CD4-positive, alpha-beta T cell (primary cell): ENCODE data around the gene SETD3. TPM values are rescaled to one million over a fixed set of nuclear protein-coding genes. Genes with fewer than 3 reads are reported as not detected.

Source experiments
- ATAC-seq: fragments of 200-7000 bp; cut with Tn5 transposase; one replicate; pipeline ENCODE4 v1.10.0; 2022; ENCODE audit warnings: mild to moderate bottlenecking; ENCODE audit not compliant: poor library complexity
- CTCF ChIA-PET: fragments of 350-600 bp; sonication (Branson Sonifier 250); formaldehyde crosslinking; loops from one replicate; lab custom pipeline; 2021; ENCODE audit warnings: antibody characterized with exemption, inconsistent platforms; lab: Charles Lee
- POLR2A ChIA-PET: fragments of 350-600 bp; sonication (Branson Sonifier 250); formaldehyde crosslinking; loops from one replicate; lab custom pipeline; 2021; ENCODE audit warnings: antibody characterized with exemption, inconsistent platforms; lab: Charles Lee
- DNase-seq, 14 experiments: peaks; one replicate each; pipeline ENCODE4 v3.0.0-alpha.2; 2013 to 2020; ENCODE audit warnings: mixed read lengths in 2 of 14
- H3K27ac ChIP-seq, 2 donors: one replicate each; pipeline versions ENCODE4 v1.5.1 to v1.7.0; 2013; ENCODE audit warnings: low read length in 2 of 2, low read depth in 1 of 2, mild to moderate bottlenecking in 1 of 2
- H3K27me3 ChIP-seq, 2 experiments: 1 replicate in 1 of 2; 2 replicates in 1 of 2; pipeline versions ENCODE4 v1.6.1 to v1.7.0; 2013; ENCODE audit warnings: low read length in 2 of 2, control low read depth in 1 of 2, mild to moderate bottlenecking in 1 of 2, moderate library complexity in 1 of 2; ENCODE audit not compliant: insufficient read depth in 2 of 2, control insufficient read depth in 1 of 2
- H3K36me3 ChIP-seq: one replicate; pipeline ENCODE4 v1.6.1; 2013; ENCODE audit warnings: low read length, control low read depth; ENCODE audit not compliant: insufficient read depth
- H3K4me1 ChIP-seq: one replicate; pipeline ENCODE4 v1.6.1; 2013; ENCODE audit warnings: low read length, control low read depth; ENCODE audit not compliant: insufficient read depth
- H3K4me3 ChIP-seq: one replicate; pipeline ENCODE4 v1.5.1; 2013; ENCODE audit warnings: mild to moderate bottlenecking, low read length, moderate library complexity
- H3K9me3 ChIP-seq, 2 experiments: 1 replicate in 1 of 2; 2 replicates in 1 of 2; pipeline versions ENCODE4 v1.6.1 to v1.7.0; 2013; ENCODE audit warnings: low read length in 2 of 2, mild to moderate bottlenecking in 2 of 2, control low read depth in 1 of 2, moderate library complexity in 1 of 2; ENCODE audit not compliant: control insufficient read depth in 1 of 2, insufficient read depth in 1 of 2
- H3K27ac Mint-ChIP-seq: one replicate; pipeline ENCODE4 v1.8.0; 2020; ENCODE audit warnings: mixed read lengths
- H3K27me3 Mint-ChIP-seq: one replicate; pipeline ENCODE4 v1.8.0; 2021; ENCODE audit warnings: mixed read lengths
- H3K36me3 Mint-ChIP-seq: one replicate; pipeline ENCODE4 v1.8.0; 2021; ENCODE audit warnings: low read depth, mixed read lengths
- H3K4me1 Mint-ChIP-seq: one replicate; pipeline ENCODE4 v1.8.0; 2021; ENCODE audit warnings: low read depth, mixed read lengths
- H3K4me3 Mint-ChIP-seq: one replicate; pipeline ENCODE4 v1.8.0; 2020; ENCODE audit warnings: mild to moderate bottlenecking, mixed read lengths
- H3K9me3 Mint-ChIP-seq: one replicate; pipeline ENCODE4 v1.8.0; 2020; ENCODE audit warnings: mixed read lengths
- CTCF ChIP-seq: fragments of 200-600 bp; IDR thresholded peaks from one replicate; pipeline ENCODE4 v1.8.0; 2022; ENCODE audit warnings: antibody characterized with exemption, mild to moderate bottlenecking
- intact Hi-C, 2 experiments: fragments of 100-400 bp; cut with DNase I in 1 of 2; cut with micrococcal nuclease in 1 of 2; formaldehyde crosslinking; loops; one replicate each; pipeline versions ENCODE4 v1.15.1 to v1.9.0; 2023 to 2025; cut with DNase I, micrococcal nuclease
- total RNA-seq, 174 experiments: library from RNA in 2 of 174; stranded (reverse) in 2 of 174; gene quantifications; one replicate each; pipeline ENCODE4 v1.2.3 and lab custom pipeline; 2021 to 2026

SETD3 gene
- total RNA-seq, 2 experiments from 2014 or later: 46.1 to 51.4 TPM

GRCh38 chr14:99432485-99432884, 48.2 kb downstream of the SETD3 start:
- peaks cover 0 to 8% of the 10 kb centered on the region in 2 experiments for H3K9me3 ChIP-seq
- CTCF ChIA-PET: no interaction called here
- peaks cover 34% of the 10 kb centered on the region for H3K36me3 ChIP-seq
- POLR2A ChIA-PET: no interaction called here
- Mint-ChIP-seq H3K36me3 (peaks cover 87% of the 10 kb centered on the region), H3K27ac (no peak overlapping the region), H3K4me3 (no peak overlapping the region), H3K4me1 (peaks cover 46% of the 10 kb centered on the region), H3K9me3 (peaks cover 3% of the 10 kb centered on the region), H3K27me3 (no peaks in the 10 kb centered on the region)
- ATAC-seq (no peak), DNase-seq (no peak)
- no peak overlapping the region for H3K27ac ChIP-seq
- no peak for TF ChIP-seq CTCF
- peaks cover 24% of the 10 kb centered on the region for H3K4me1 ChIP-seq
- no peaks in the 10 kb centered on the region for H3K27me3 ChIP-seq
- H3K4me3 ChIP-seq: no peak overlapping the region
- intact Hi-C loops: no loop called here

- H3K9me3 Mint-ChIP-seq: peaks cover 3% of the 10 kb centered on the region
- H3K4me1 Mint-ChIP-seq: peaks cover 41% of the 10 kb centered on the region
- intact Hi-C loops: no loop called here
- Histone ChIP-seq H3K36me3 (peaks cover 39% of the 10 kb centered on the region), H3K9me3 (peaks cover 0 to 8% of the 10 kb centered on the region in 2 experiments), H3K27me3 (no peaks in the 10 kb centered on the region), H3K4me1 (peaks cover 19% of the 10 kb centered on the region), H3K4me3 (no peak overlapping the region), H3K27ac (no peak overlapping the region)
- peaks cover 83% of the 10 kb centered on the region for H3K36me3 Mint-ChIP-seq
- no peak overlapping the region for H3K27ac Mint-ChIP-seq
- H3K27me3 Mint-ChIP-seq: no peaks in the 10 kb centered on the region
- ChIA-PET CTCF (no interaction called here), POLR2A (no interaction called here)
- DNase-seq (no peak), ATAC-seq (no peak)
- no peak overlapping the region for H3K4me3 Mint-ChIP-seq
- TF ChIP-seq CTCF: no peak
These were observed 48.7 kb downstream of the SETD3 start for GRCh38 chr14:99431986-99432385.

GRCh38 chr14:99430491-99430890, 50.2 kb downstream of the SETD3 start:
- no peak overlapping the region for H3K27ac Mint-ChIP-seq
- no peak overlapping the region for H3K4me3 Mint-ChIP-seq
- H3K4me3 ChIP-seq: no peak overlapping the region
- peaks cover 79% of the 10 kb centered on the region for H3K36me3 Mint-ChIP-seq
- H3K4me1 Mint-ChIP-seq: peaks cover 31% of the 10 kb centered on the region
- ATAC-seq: peak; percentile 74
- ChIA-PET POLR2A (no interaction called here), CTCF (interaction anchor here (1.1 kb wide), 1 partner anchor 38 kb away, joined by 3 read pairs; no protein-coding TSS in a partner anchor)
- peak in 9 of 14 experiments; percentile 3 to 42 (median 12) for DNase-seq
- peaks cover 4% of the 10 kb centered on the region for H3K4me1 ChIP-seq
- peaks cover 41% of the 10 kb centered on the region for H3K36me3 ChIP-seq
- peaks cover 0 to 8% of the 10 kb centered on the region in 2 experiments for H3K9me3 ChIP-seq
- intact Hi-C loops: no loop called here
- H3K27ac ChIP-seq: no peak overlapping the region
- TF ChIP-seq CTCF: no peak
- H3K9me3 Mint-ChIP-seq: peaks cover 3% of the 10 kb centered on the region
- no peaks in the 10 kb centered on the region for H3K27me3 ChIP-seq
- H3K27me3 Mint-ChIP-seq: no peaks in the 10 kb centered on the region
